KMS-11 (cell line): ENCODE measurements around the gene CCDC117.

Source experiments
- H2AFZ ChIP-seq: fragments of 200-600 bp; sonication (generic); 2 replicates; pipeline ENCODE4 v1.6.1; 2016; ENCODE audit warnings: antibody characterized with exemption, mixed run types, low read depth
- H3K27ac ChIP-seq: fragments of 200-600 bp; sonication (generic); 2 replicates; pipeline ENCODE4 v1.6.1; 2016; ENCODE audit warnings: mild to moderate bottlenecking, mixed run types
- H3K27me3 ChIP-seq: fragments of 200-600 bp; sonication (generic); 2 replicates; pipeline ENCODE4 v1.6.1; 2017; ENCODE audit warnings: mild to moderate bottlenecking, low read depth, mixed run types, moderate library complexity; ENCODE audit not compliant: insufficient read depth
- H3K36me3 ChIP-seq: fragments of 200-600 bp; sonication (generic); 2 replicates; pipeline ENCODE4 v1.6.1; 2017; ENCODE audit warnings: mild to moderate bottlenecking, mixed run types; ENCODE audit not compliant: insufficient read depth
- H3K4me1 ChIP-seq: fragments of 200-600 bp; sonication (generic); 2 replicates; pipeline ENCODE4 v1.6.1; 2016; ENCODE audit warnings: mild to moderate bottlenecking, low read depth, mixed run types; ENCODE audit not compliant: poor library complexity, severe bottlenecking
- H3K4me2 ChIP-seq: fragments of 200-600 bp; sonication (generic); 2 replicates; pipeline ENCODE4 v1.7.0; 2016; ENCODE audit warnings: mild to moderate bottlenecking, mixed run types
- H3K4me3 ChIP-seq: fragments of 200-600 bp; sonication (generic); IDR thresholded peaks from 2 replicates; pipeline ENCODE4 v1.6.1; 2017; ENCODE audit warnings: low read depth, low read length, mixed read lengths; ENCODE audit not compliant: insufficient read depth
- H3K79me2 ChIP-seq: fragments of 200-600 bp; sonication (generic); 2 replicates; pipeline ENCODE4 v1.6.1; 2016; ENCODE audit warnings: low read depth, mixed run types; ENCODE audit not compliant: insufficient read depth
- H3K9ac ChIP-seq: fragments of 200-600 bp; sonication (generic); 2 replicates; pipeline ENCODE4 v1.6.1; 2016; ENCODE audit warnings: mild to moderate bottlenecking, mixed run types
- H4K20me1 ChIP-seq: fragments of 200-600 bp; sonication (generic); 2 replicates; pipeline ENCODE4 v1.6.1; 2016; ENCODE audit warnings: mild to moderate bottlenecking, mixed run types; ENCODE audit not compliant: insufficient read depth
- TF ChIP-seq, protein P1 (sequence below): fragments of 200-600 bp; sonication (generic); conservative IDR thresholded peaks from 2 replicates; pipeline ENCODE4 v1.6.1; 2017; ENCODE audit warnings: low read depth, mild to moderate bottlenecking, antibody characterized with exemption, low read length, moderate library complexity, mixed read lengths

CCDC117 gene

GRCh38 chr22:28766628-28767027 is 5.9 kb upstream of the CCDC117 start:
- Histone ChIP-seq H2AFZ (no peak overlapping the region), H3K27ac (no peak overlapping the region), H3K27me3 (no peaks in the 10 kb centered on the region), H3K36me3 (no peaks in the 10 kb centered on the region), H3K79me2 (no peaks in the 10 kb centered on the region), H3K4me2 (no peak overlapping the region), H3K9ac (no peak overlapping the region), H3K4me3 (no peak overlapping the region), H3K4me1 (peaks cover 6% of the 10 kb centered on the region), H4K20me1 (no peaks in the 10 kb centered on the region)
- TF ChIP-seq, protein P1, sequence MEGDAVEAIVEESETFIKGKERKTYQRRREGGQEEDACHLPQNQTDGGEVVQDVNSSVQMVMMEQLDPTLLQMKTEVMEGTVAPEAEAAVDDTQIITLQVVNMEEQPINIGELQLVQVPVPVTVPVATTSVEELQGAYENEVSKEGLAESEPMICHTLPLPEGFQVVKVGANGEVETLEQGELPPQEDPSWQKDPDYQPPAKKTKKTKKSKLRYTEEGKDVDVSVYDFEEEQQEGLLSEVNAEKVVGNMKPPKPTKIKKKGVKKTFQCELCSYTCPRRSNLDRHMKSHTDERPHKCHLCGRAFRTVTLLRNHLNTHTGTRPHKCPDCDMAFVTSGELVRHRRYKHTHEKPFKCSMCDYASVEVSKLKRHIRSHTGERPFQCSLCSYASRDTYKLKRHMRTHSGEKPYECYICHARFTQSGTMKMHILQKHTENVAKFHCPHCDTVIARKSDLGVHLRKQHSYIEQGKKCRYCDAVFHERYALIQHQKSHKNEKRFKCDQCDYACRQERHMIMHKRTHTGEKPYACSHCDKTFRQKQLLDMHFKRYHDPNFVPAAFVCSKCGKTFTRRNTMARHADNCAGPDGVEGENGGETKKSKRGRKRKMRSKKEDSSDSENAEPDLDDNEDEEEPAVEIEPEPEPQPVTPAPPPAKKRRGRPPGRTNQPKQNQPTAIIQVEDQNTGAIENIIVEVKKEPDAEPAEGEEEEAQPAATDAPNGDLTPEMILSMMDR, result no peak

DNA sequence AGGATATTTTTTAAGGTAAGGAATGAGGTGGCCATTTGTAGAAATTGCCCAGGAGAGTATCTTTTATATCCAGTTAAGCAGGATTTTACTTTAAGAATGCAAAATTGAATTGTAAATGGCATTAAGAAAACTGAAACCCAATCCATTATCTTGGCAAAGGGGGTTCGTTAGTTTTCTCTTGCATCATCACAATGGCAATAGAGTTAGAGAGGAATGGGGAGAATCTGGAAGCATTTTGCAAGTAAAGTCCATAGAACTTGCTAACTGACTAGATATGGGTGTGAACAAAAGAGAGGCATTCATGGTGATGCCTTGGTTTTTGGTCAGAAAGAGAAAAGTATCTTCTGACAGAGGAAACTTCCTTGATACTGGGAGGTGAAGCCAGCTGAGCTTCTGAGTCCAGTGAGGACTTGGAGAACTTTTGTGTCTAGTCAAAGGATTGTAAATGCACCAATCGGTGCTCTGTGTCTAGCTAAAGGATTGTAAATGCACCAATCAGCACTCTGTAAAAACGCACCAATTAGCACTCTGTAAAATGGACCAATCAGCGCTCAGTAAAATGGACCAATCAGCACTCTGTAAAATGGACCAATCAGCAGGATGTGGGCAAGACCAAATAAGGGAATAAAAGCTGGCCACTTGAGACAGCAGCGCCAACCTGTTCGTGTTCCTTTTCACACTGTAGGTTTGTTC is 3.6 kb upstream of the CCDC117 start:
- H3K4me2 ChIP-seq, result no peak overlapping the region
- no peak overlapping the region for H3K4me3 ChIP-seq
- no peaks in the 10 kb centered on the region for H4K20me1 ChIP-seq
- TF ChIP-seq, protein P1, result no peak
- no peak overlapping the region for H3K27ac ChIP-seq
- no peaks in the 10 kb centered on the region for H3K79me2 ChIP-seq
- no peak overlapping the region for H3K9ac ChIP-seq
- H3K27me3 ChIP-seq, result no peaks in the 10 kb centered on the region
- H3K4me1 ChIP-seq, result peaks cover 12% of the 10 kb centered on the region
- H2AFZ ChIP-seq, result no peak overlapping the region
- no peaks in the 10 kb centered on the region for H3K36me3 ChIP-seq

GRCh38 chr22:28769394-28770085 is 3.0 kb upstream of the CCDC117 start:
- Histone ChIP-seq H3K79me2 (peaks cover 3% of the 10 kb centered on the region; the same call in 1 of the 2 replicates), H3K4me3 (no peak overlapping the region), H3K27ac (no peak overlapping the region), H3K4me1 (peaks cover 17% of the 10 kb centered on the region), H3K9ac (no peak overlapping the region), H3K27me3 (no peaks in the 10 kb centered on the region), H4K20me1 (no peaks in the 10 kb centered on the region), H3K36me3 (no peaks in the 10 kb centered on the region), H2AFZ (no peak overlapping the region), H3K4me2 (no peak overlapping the region)
- TF ChIP-seq, protein P1, result no peak

GRCh38 chr22:28771195-28771791 is 1.2 kb upstream of the CCDC117 start:
- Histone ChIP-seq H3K27me3 (no peaks in the 10 kb centered on the region), H3K4me3 (no peak overlapping the region), H3K36me3 (no peaks in the 10 kb centered on the region), H4K20me1 (no peaks in the 10 kb centered on the region), H2AFZ (no peak overlapping the region), H3K27ac (no peak overlapping the region), H3K79me2 (peaks cover 18% of the 10 kb centered on the region; the same call in 1 of the 2 replicates), H3K4me2 (no peak overlapping the region), H3K9ac (no peak overlapping the region), H3K4me1 (peaks cover 24% of the 10 kb centered on the region)
- TF ChIP-seq, protein P1, result no peak
